GM12878 (cell line): ENCODE data around the gene MTRR. TPM values are rescaled to one million over a fixed set of nuclear protein-coding genes. Genes with fewer than 3 reads are reported as not detected.

ENCODE experiments used
- ATAC-seq: fragments of 200-7000 bp; cut with Tn5 transposase; 3 replicates; pipeline ENCODE4 v1.9.1; 2020; ENCODE audit warnings: mild to moderate bottlenecking, moderate library complexity
- BruUV-seq: library from RNA; stranded (reverse); fragments of 400-500 nt; replicated peaks from 2 replicates; lab custom pipeline; 2021; lab: Mats Ljungman, UMichigan
- CTCF ChIA-PET: fragments of 300-600 bp; sonication (Branson Sonifier 250); formaldehyde crosslinking; extraction: SDS; loops from one replicate; lab custom pipeline; 2021; ENCODE audit warnings: inconsistent platforms; lab: Yijun Ruan, JAX
- POLR2A ChIA-PET: fragments of 350-600 bp; formaldehyde crosslinking; extraction: SDS; loops from one replicate; lab custom pipeline; 2021; ENCODE audit warnings: inconsistent platforms; lab: Charles Lee
- RAD21 ChIA-PET: fragments of 300-600 bp; sonication (Branson Sonifier 250); formaldehyde crosslinking; loops from one replicate; lab custom pipeline; 2023; ENCODE audit warnings: antibody characterized with exemption; ENCODE audit not compliant: unreplicated experiment; lab: Charles Lee
- SMC1A ChIA-PET: fragments of 300-600 bp; sonication (Branson Sonifier 250); formaldehyde crosslinking; loops from one replicate; lab custom pipeline; 2023; ENCODE audit not compliant: unreplicated experiment, uncharacterized antibody; lab: Charles Lee
- DNase-seq: peaks from one replicate; pipeline ENCODE4 v3.0.0-alpha.2; 2011; ENCODE audit warnings: low read depth, low spot score
- FAIRE-seq: peaks from 3 replicates; lab custom pipeline; 2011; peaks lifted over from hg19 to GRCh38; lab: Jason Lieb, UNC
- H2AFZ ChIP-seq: 2 replicates; pipeline ENCODE4 v1.6.0; 2011; ENCODE audit warnings: low read depth, low read length, control low read depth; ENCODE audit not compliant: control insufficient read depth
- H3K27ac ChIP-seq: 2 replicates; pipeline ENCODE4 v1.5.1; 2011; ENCODE audit warnings: control low read depth; ENCODE audit not compliant: control insufficient read depth, insufficient read depth
- H3K27me3 ChIP-seq, 2 experiments: replicated peaks in 1 of 2; 2 replicates each; pipeline versions ENCODE4 v1.6.0 to v1.6.1; 2011; ENCODE audit warnings: low read length in 1 of 2; ENCODE audit not compliant: control insufficient read depth in 2 of 2, insufficient read depth in 2 of 2
- H3K36me3 ChIP-seq, 2 experiments: 2 replicates each; pipeline ENCODE4 v1.5.1; 2011; ENCODE audit warnings: low read length in 1 of 2; ENCODE audit not compliant: control insufficient read depth in 2 of 2, insufficient read depth in 2 of 2
- H3K4me1 ChIP-seq: 2 replicates; pipeline ENCODE4 v1.6.1; 2011; ENCODE audit warnings: mild to moderate bottlenecking, low read length, moderate library complexity, mixed read lengths; ENCODE audit not compliant: control insufficient read depth, insufficient read depth
- H3K4me2 ChIP-seq: 2 replicates; pipeline ENCODE4 v1.6.0; 2011; ENCODE audit warnings: control low read depth; ENCODE audit not compliant: control insufficient read depth, insufficient read depth
- H3K4me3 ChIP-seq: fragments of 200-600 bp; sonication (generic); 2 replicates; pipeline ENCODE4 v1.5.1; 2016
- H3K79me2 ChIP-seq: 2 replicates; pipeline ENCODE4 v1.6.0; 2011; ENCODE audit warnings: low read length; ENCODE audit not compliant: control insufficient read depth, insufficient read depth
- H3K9ac ChIP-seq: 2 replicates; pipeline ENCODE4 v1.8.0; 2011; ENCODE audit warnings: low read length, control low read depth, mixed read lengths; ENCODE audit not compliant: control insufficient read depth, insufficient read depth
- H3K9me3 ChIP-seq: replicated peaks from 3 replicates; pipeline ENCODE4 v1.5.1; 2011; ENCODE audit warnings: mild to moderate bottlenecking, low read length; ENCODE audit not compliant: control insufficient read depth, insufficient read depth
- H4K20me1 ChIP-seq: 2 replicates; pipeline ENCODE4 v1.6.0; 2011; ENCODE audit not compliant: control insufficient read depth, insufficient read depth
- ASH2L ChIP-seq: fragments of 300-600, 200-600 bp; sonication (generic); IDR thresholded peaks from 2 replicates; pipeline ENCODE4 v1.6.1; 2017; ENCODE audit warnings: low read depth, mild to moderate bottlenecking, borderline replicate concordance
- CEBPZ ChIP-seq: fragments of 150-350 bp; IDR thresholded peaks from 2 replicates; pipeline ENCODE4 v1.6.1; 2016; ENCODE audit warnings: low read depth, low read length
- FOXK2 ChIP-seq: fragments of 450-650 bp; IDR thresholded peaks from 2 replicates; pipeline ENCODE4 v1.6.1; 2017; ENCODE audit warnings: mild to moderate bottlenecking, moderate library complexity
- MEF2B ChIP-seq: fragments of 450-650 bp; IDR thresholded peaks from 2 replicates; pipeline ENCODE4 v1.6.1; 2018; ENCODE audit warnings: mild to moderate bottlenecking, moderate library complexity; ENCODE audit not compliant: partially characterized antibody, poor library complexity, severe bottlenecking
- MYB ChIP-seq: fragments of 150-350 bp; IDR thresholded peaks from 2 replicates; pipeline ENCODE4 v1.6.1; 2014; ENCODE audit warnings: mild to moderate bottlenecking, low read depth, low read length, borderline replicate concordance
- SUZ12 ChIP-seq: fragments of 200-600 bp; sonication (generic); IDR thresholded peaks from one replicate; pipeline ENCODE4 v1.6.1; 2018; ENCODE audit warnings: antibody characterized with exemption, mild to moderate bottlenecking; ENCODE audit not compliant: unreplicated experiment
- TBL1XR1 ChIP-seq: IDR thresholded peaks from 2 replicates; pipeline ENCODE4 v1.6.1; 2012; ENCODE audit warnings: low read depth, low read length, improper control_type of control experiment
- ZBTB11 ChIP-seq: fragments of 450-650 bp; formaldehyde crosslinking; IDR thresholded peaks from 2 replicates; pipeline ENCODE4 v1.5.0; 2022; ENCODE audit warnings: mild to moderate bottlenecking, missing genetic modification characterization
- ZNF217 ChIP-seq: fragments of 450-650 bp; IDR thresholded peaks from 2 replicates; pipeline ENCODE4 v1.6.1; 2017; ENCODE audit warnings: antibody characterized with exemption, mild to moderate bottlenecking
- WGBS: methylation state at CpG from one replicate; pipeline ENCODE4 v1.1.6; 2016; ENCODE audit warnings: low lambda C conversion rate; ENCODE audit not compliant: insufficient replicate concordance, insufficient coverage; ENCODE audit errors: missing lambda C conversion rate; 5-methylcytosine and 5-hydroxymethylcytosine counted together
- in situ Hi-C: fragments of 300-500 bp; cut with MboI; formaldehyde crosslinking; loops from 9 replicates; pipeline ENCODE4 v1.14.3; 2018; ENCODE audit warnings: mixed read lengths
- intact Hi-C: fragments of 100-400 bp; cut with micrococcal nuclease; formaldehyde crosslinking; loops from one replicate; pipeline ENCODE4 v1.14.2; 2022; ENCODE audit not compliant: unreplicated experiment
- polyA plus RNA-seq, 11 experiments: library from polyadenylated mRNA; depleted of rRNA in 4 of 11; unstranded in 6 of 11; stranded (reverse) in 5 of 11; fragments of >200 nt; fragmentation: Nextera tagmentation in 4 of 11; fragmentation: Illumina TruSeq in 1 of 11; extraction: Ambion mirVana in 4 of 11; extraction: Trizol in 1 of 11; gene quantifications; 1 replicate in 1 of 11; 2 replicates in 10 of 11; pipeline versions ENCODE4 v1.2.1 to v1.2.3, GENCODE V29; 2011 to 2016; ENCODE audit warnings: inconsistent platforms in 2 of 11, missing spikeins in 2 of 11, low read depth in 1 of 11
- total RNA-seq, 4 experiments: library from RNA; depleted of rRNA in 3 of 4; stranded (reverse); fragments of >200 nt in 3 of 4; fragmentation: Illumina TruSeq in 1 of 4; extraction: Trizol in 1 of 4; gene quantifications; 2 replicates each; pipeline versions ENCODE4 v1.2.1 to v1.2.3, GENCODE V29; 2013 to 2021
- TF ChIP-seq, protein P1 (sequence below): IDR thresholded peaks from 2 replicates; pipeline ENCODE4 v1.6.1; 2012; ENCODE audit warnings: improper control_type of control experiment, low read depth, low read length; ENCODE audit not compliant: insufficient replicate concordance

MTRR gene
- total and polyA plus RNA-seq, 10 of the 15 experiments (the other 5 are each of a cell fraction or from before 2014, with no cell fraction given): 13.8 to 76.9 (median 38.0) TPM

GRCh38 chr5:7828269-7828668 lies 40.7 kb upstream of the MTRR start:
- DNase-seq (no peak), FAIRE-seq (no peak), ATAC-seq (no peak)
- intact Hi-C loops (no loop called here), in situ Hi-C loops (no loop called here)
- no TSS peak for BruUV-seq
- 51% methylated on average over 10 of the region's 10 CpGs for WGBS
- Histone ChIP-seq H2AFZ (no peak overlapping the region), H3K4me3 (no peak overlapping the region), H3K79me2 (no peaks in the 10 kb centered on the region), H3K4me2 (no peak overlapping the region), H3K27ac (no peak overlapping the region), H4K20me1 (no peaks in the 10 kb centered on the region), H3K36me3 (no peaks in the 10 kb centered on the region), H3K4me1 (no peaks in the 10 kb centered on the region), H3K9me3 (no peaks in the 10 kb centered on the region), H3K27me3 (no peaks in the 10 kb centered on the region; a peak in 1 of 4 replicates), H3K9ac (no peak overlapping the region)
- ChIA-PET RAD21 (no interaction called here), POLR2A (no interaction called here), CTCF (no interaction called here), SMC1A (no interaction called here)
- no peak for TF ChIP-seq SUZ12
- no peak for TF ChIP-seq ASH2L
- no peak for TF ChIP-seq TBL1XR1
- no peak for TF ChIP-seq FOXK2
- TF ChIP-seq, protein P1, sequence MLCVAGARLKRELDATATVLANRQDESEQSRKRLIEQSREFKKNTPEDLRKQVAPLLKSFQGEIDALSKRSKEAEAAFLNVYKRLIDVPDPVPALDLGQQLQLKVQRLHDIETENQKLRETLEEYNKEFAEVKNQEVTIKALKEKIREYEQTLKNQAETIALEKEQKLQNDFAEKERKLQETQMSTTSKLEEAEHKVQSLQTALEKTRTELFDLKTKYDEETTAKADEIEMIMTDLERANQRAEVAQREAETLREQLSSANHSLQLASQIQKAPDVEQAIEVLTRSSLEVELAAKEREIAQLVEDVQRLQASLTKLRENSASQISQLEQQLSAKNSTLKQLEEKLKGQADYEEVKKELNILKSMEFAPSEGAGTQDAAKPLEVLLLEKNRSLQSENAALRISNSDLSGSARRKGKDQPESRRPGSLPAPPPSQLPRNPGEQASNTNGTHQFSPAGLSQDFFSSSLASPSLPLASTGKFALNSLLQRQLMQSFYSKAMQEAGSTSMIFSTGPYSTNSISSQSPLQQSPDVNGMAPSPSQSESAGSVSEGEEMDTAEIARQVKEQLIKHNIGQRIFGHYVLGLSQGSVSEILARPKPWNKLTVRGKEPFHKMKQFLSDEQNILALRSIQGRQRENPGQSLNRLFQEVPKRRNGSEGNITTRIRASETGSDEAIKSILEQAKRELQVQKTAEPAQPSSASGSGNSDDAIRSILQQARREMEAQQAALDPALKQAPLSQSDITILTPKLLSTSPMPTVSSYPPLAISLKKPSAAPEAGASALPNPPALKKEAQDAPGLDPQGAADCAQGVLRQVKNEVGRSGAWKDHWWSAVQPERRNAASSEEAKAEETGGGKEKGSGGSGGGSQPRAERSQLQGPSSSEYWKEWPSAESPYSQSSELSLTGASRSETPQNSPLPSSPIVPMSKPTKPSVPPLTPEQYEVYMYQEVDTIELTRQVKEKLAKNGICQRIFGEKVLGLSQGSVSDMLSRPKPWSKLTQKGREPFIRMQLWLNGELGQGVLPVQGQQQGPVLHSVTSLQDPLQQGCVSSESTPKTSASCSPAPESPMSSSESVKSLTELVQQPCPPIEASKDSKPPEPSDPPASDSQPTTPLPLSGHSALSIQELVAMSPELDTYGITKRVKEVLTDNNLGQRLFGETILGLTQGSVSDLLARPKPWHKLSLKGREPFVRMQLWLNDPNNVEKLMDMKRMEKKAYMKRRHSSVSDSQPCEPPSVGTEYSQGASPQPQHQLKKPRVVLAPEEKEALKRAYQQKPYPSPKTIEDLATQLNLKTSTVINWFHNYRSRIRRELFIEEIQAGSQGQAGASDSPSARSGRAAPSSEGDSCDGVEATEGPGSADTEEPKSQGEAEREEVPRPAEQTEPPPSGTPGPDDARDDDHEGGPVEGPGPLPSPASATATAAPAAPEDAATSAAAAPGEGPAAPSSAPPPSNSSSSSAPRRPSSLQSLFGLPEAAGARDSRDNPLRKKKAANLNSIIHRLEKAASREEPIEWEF: no peak
- TF ChIP-seq MEF2B: no peak
- no peak for TF ChIP-seq MYB
- TF ChIP-seq ZNF217: no peak
- TF ChIP-seq CEBPZ: no peak
- TF ChIP-seq ZBTB11 (CRISPR knock-in tag): no peak
